Vagina (tissue), 2 donors: Measurements from ENCODE around the gene TMEM14A. TPM values are rescaled to one million over a fixed set of nuclear protein-coding genes. Genes with fewer than 3 reads are reported as not detected.

Source experiments
- DNase-seq, 2 donors: peaks; one replicate each; pipeline ENCODE4 v3.0.0-alpha.2; 2017; ENCODE audit errors: extremely low spot score in 2 of 2
- H3K27ac ChIP-seq: fragments of 200-600 bp; sonication (generic); one replicate; pipeline ENCODE4 v1.5.1; 2019
- H3K27me3 ChIP-seq: fragments of 200-600 bp; sonication (generic); one replicate; pipeline ENCODE4 v1.5.1; 2019
- H3K36me3 ChIP-seq, 2 donors: fragments of 200-600 bp; sonication (generic); one replicate each; pipeline ENCODE4 v1.5.1; 2017 to 2019
- H3K4me1 ChIP-seq: fragments of 200-600 bp; sonication (generic); one replicate; pipeline ENCODE4 v1.5.1; 2019
- H3K4me3 ChIP-seq, 2 donors: fragments of 200-600 bp; sonication (generic); 1 replicate in 1 of 2; 2 replicates in 1 of 2; pipeline ENCODE4 v1.5.1; 2016 to 2019
- H3K9me3 ChIP-seq: fragments of 200-600 bp; sonication (generic); one replicate; pipeline ENCODE4 v1.5.1; 2019
- CTCF ChIP-seq, 3 experiments: fragments of 450-650 bp in 2 of 3; fragments of 200-600 bp in 1 of 3; sonication (generic) in 1 of 3; IDR thresholded peaks; one replicate each; pipeline ENCODE4 v1.5.1; 2017 to 2019; ENCODE audit warnings: antibody characterized with exemption in 3 of 3, mild to moderate bottlenecking in 2 of 3, moderate library complexity in 2 of 3
- POLR2A ChIP-seq, 2 donors: fragments of 450-650 bp; IDR thresholded peaks; one replicate each; pipeline ENCODE4 v1.6.1; 2017; ENCODE audit warnings: antibody characterized with exemption in 2 of 2, mild to moderate bottlenecking in 2 of 2, moderate library complexity in 2 of 2
- POLR2AphosphoS5 ChIP-seq, 2 donors: sonication (generic); formaldehyde crosslinking; IDR thresholded peaks; one replicate each; pipeline ENCODE4 v1.9.0; 2017; ENCODE audit warnings: antibody characterized with exemption in 2 of 2, mild to moderate bottlenecking in 2 of 2, low read depth in 1 of 2; ENCODE audit not compliant: insufficient read depth in 1 of 2
- intact Hi-C: fragments of 100-400 bp; cut with DNase I; formaldehyde crosslinking; loops from one replicate; pipeline ENCODE4 v1.15.1; 2023
- small RNA-seq: library from RNA; depleted of rRNA; stranded (forward); fragments of <200 nt; gene quantifications from one replicate; pipeline ENCODE3, GENCODE V24; 2016
- total RNA-seq: library from RNA; depleted of rRNA; stranded (reverse); fragments of >200 nt; gene quantifications from one replicate; pipeline ENCODE4 v1.2.3, GENCODE V29; 2016

The TMEM14A gene
- total RNA-seq, 1 donor from 2014 or later = 16.9 TPM

GRCh38 chr6:52733172-52733571 is 62.3 kb downstream of the TMEM14A start:
- Histone ChIP-seq H3K4me1 (no peaks in the 10 kb centered on the region), H3K27me3 (no peaks in the 10 kb centered on the region), H3K4me3 (no peak overlapping the region), H3K9me3 (no peaks in the 10 kb centered on the region), H3K27ac (no peak overlapping the region), H3K36me3 (no peaks in the 10 kb centered on the region)
- no peak for DNase-seq
- TF ChIP-seq POLR2A (IDR thresholded peaks at IDR 0.05) = no peak
- TF ChIP-seq POLR2AphosphoS5 (IDR thresholded peaks at IDR 0.05; ENCODE audit: insufficient read depth in 1 of 2, low read depth in 1 of 2) = no peak
- TF ChIP-seq CTCF (IDR thresholded peaks at IDR 0.05) = no peak
- intact Hi-C loops = no loop called here

GRCh38 chr6:52734072-52734471 is 63.2 kb downstream of the TMEM14A start:
- H3K4me3 ChIP-seq = no peak overlapping the region
- no peaks in the 10 kb centered on the region for H3K4me1 ChIP-seq
- no peaks in the 10 kb centered on the region for H3K9me3 ChIP-seq
- no peaks in the 10 kb centered on the region for H3K27me3 ChIP-seq
- no peaks in the 10 kb centered on the region for H3K36me3 ChIP-seq
- no peak overlapping the region for H3K27ac ChIP-seq
- intact Hi-C loops = no loop called here
- TF ChIP-seq POLR2AphosphoS5 (IDR thresholded peaks at IDR 0.05; ENCODE audit: insufficient read depth in 1 of 2, low read depth in 1 of 2) (no peak), POLR2A (IDR thresholded peaks at IDR 0.05) (no peak), CTCF (IDR thresholded peaks at IDR 0.05) (no peak)
- DNase-seq = no peak

- H3K36me3 ChIP-seq = no peaks in the 10 kb centered on the region
- no peak overlapping the region for H3K4me3 ChIP-seq
- no peaks in the 10 kb centered on the region for H3K9me3 ChIP-seq
- TF ChIP-seq POLR2AphosphoS5 (IDR thresholded peaks at IDR 0.05; ENCODE audit: insufficient read depth in 1 of 2, low read depth in 1 of 2) (no peak), POLR2A (IDR thresholded peaks at IDR 0.05) (no peak), CTCF (IDR thresholded peaks at IDR 0.05) (no peak)
- no peaks in the 10 kb centered on the region for H3K4me1 ChIP-seq
- DNase-seq = no peak
- no peak overlapping the region for H3K27ac ChIP-seq
- H3K27me3 ChIP-seq = no peaks in the 10 kb centered on the region
- intact Hi-C loops = no loop called here
These were observed 64.2 kb downstream of the TMEM14A start for GRCh38 chr6:52735071-52735470.

GRCh38 chr6:52736145-52736544 is 65.2 kb downstream of the TMEM14A start:
- H3K27ac ChIP-seq = no peak overlapping the region
- no peak overlapping the region for H3K4me3 ChIP-seq
- TF ChIP-seq POLR2AphosphoS5 (IDR thresholded peaks at IDR 0.05; ENCODE audit: insufficient read depth in 1 of 2, low read depth in 1 of 2) = no peak
- no peak for TF ChIP-seq POLR2A (IDR thresholded peaks at IDR 0.05)
- TF ChIP-seq CTCF (IDR thresholded peaks at IDR 0.05) = no peak
- H3K4me1 ChIP-seq = no peaks in the 10 kb centered on the region
- no peak for DNase-seq
- H3K36me3 ChIP-seq = no peaks in the 10 kb centered on the region
- no peaks in the 10 kb centered on the region for H3K9me3 ChIP-seq
- H3K27me3 ChIP-seq = no peaks in the 10 kb centered on the region
- intact Hi-C loops = no loop called here

Small RNA genes within 50 kb of the gene (small RNA-seq; reads per million reads assigned to genes)
- gene AL109918.2 = not detected

Other genes with a start within 250 kb of the TMEM14A start
- gene TRAM2, start 94.1 kb upstream of the TMEM14A start, total RNA-seq = 11.0 TPM
- gene GSTA2, start 92.4 kb downstream of the TMEM14A start, total RNA-seq = not detected
- 1.7 TPM for gene GSTA1, start 132.7 kb downstream of the TMEM14A start, total RNA-seq
- not detected for gene GSTA5, start 169.7 kb downstream of the TMEM14A start, total RNA-seq
- not detected for gene GSTA3, start 238.6 kb downstream of the TMEM14A start, total RNA-seq